ENCODE results near the gene RIMKLA. TPM values are rescaled to one million over a fixed set of nuclear protein-coding genes. Genes with fewer than 3 reads are reported as not detected.
A peak's percentile ranks its signal among the peaks of the same experiment; 100 is the strongest.

RIMKLA gene
- total RNA-seq, 4 donors from 2014 or later, result 0.27 to 1.7 (median 1.0) TPM

DNA sequence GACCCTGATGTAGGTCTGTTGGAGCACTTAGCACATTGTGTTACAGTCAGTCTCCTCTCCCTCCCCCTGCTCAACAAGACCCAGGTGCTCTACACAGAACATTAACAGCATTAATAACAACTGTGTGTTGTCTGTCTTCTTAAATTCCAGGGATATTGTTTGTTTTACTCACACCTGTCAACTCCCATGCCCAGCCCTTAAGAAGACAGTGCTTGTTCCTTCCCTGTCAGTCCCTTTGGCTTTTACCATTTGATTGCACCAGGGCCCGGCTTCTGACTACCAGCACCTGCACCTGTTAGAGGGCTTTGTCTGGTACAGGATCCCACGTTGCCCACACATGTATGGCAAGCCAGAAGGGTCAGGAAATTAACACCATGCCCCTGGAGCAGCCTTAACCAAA is 11.7 kb downstream of the RIMKLA start:
- H3K36me3 ChIP-seq, result no peaks in the 10 kb centered on the region
- TF ChIP-seq CTCF (IDR thresholded peaks at IDR 0.05), result no peak
- TF ChIP-seq POLR2A (IDR thresholded peaks at IDR 0.05), result no peak
- H3K27ac ChIP-seq, result no peak overlapping the region
- no peaks in the 10 kb centered on the region for H3K27me3 ChIP-seq
- no peaks in the 10 kb centered on the region for H3K9me3 ChIP-seq
- DNase-seq, result no peak
- no peaks in the 10 kb centered on the region for H3K4me1 ChIP-seq
- H3K4me3 ChIP-seq, result no peak overlapping the region

DNA sequence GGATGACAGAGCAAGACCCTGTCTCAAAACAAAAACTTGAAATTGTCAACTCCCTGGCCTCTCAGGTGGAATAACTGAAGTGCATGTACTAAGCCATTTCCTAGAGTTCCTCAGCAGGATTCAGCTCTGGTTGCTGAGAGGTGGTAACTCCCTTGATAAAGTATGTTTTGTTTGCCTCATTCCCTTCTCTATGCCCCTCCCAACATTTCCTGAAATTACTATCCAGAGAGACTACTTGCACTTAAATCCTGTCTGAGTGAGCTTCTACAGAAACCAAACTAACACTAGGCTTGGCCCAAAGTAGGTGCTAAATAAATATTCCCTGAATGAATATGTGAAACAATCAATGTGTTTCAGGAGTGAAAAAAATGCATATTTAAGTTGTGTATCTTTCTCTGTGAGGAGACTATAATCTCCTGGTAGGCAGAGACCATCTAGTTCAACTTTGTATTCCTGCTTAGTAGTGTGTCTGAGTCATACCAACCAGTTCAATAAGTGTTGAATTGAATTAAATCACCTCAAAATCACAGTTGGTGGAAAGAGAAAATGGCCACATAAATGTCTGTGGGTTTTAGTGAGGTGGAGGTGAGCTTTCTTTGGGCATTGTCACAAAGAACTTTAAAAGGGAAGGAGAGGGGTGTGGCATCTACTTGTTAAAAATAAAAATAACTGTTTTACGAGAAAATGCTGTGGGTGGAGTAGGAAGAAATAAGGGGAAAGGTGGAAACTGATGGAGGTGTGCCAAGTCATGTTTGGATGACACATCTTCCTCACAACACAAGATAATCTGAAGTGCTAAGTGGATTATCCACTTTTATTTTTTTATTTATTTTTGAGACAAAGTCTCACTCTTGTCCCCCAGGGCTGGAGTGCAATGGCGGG is 12.6 kb downstream of the RIMKLA start:
- Histone ChIP-seq H3K9me3 (no peaks in the 10 kb centered on the region), H3K27ac (no peak overlapping the region), H3K36me3 (no peaks in the 10 kb centered on the region), H3K27me3 (no peaks in the 10 kb centered on the region), H3K4me1 (no peaks in the 10 kb centered on the region), H3K4me3 (no peak overlapping the region)
- DNase-seq, result no peak
- TF ChIP-seq CTCF (IDR thresholded peaks at IDR 0.05) (no peak), POLR2A (IDR thresholded peaks at IDR 0.05) (no peak)

GRCh38 chr1:42399315-42400100 is 18.9 kb downstream of the RIMKLA start:
- H3K4me3 ChIP-seq, result no peak overlapping the region
- no peaks in the 10 kb centered on the region for H3K9me3 ChIP-seq
- H3K27ac ChIP-seq, result no peak overlapping the region
- no peaks in the 10 kb centered on the region for H3K4me1 ChIP-seq
- no peak for TF ChIP-seq CTCF (IDR thresholded peaks at IDR 0.05)
- TF ChIP-seq POLR2A (IDR thresholded peaks at IDR 0.05), result no peak
- H3K36me3 ChIP-seq, result no peaks in the 10 kb centered on the region
- DNase-seq, result no peak
- no peaks in the 10 kb centered on the region for H3K27me3 ChIP-seq

DNA sequence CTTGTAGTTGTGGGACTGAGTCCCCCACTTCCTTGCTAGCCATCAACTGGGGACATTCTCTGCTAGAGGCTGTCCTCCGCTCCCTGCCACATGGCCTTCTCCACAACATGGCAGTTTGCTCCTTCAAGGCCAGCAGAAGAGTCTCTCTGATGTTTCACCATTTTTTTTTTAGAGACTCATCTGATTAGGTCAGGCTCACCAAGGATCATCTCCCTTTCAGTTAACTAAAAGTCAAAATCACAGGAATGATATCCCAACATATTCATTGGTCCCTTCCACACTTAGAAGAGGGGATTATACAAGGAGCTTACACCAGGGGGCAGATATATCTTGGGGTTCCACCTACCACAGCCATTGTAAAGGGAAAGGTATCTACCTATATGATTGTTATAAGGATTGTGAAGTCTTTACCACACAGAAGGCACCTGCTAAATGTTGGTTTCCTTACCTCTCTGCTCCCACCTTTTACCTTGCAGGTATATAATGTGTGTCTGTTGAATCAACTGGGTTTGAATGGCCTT is 23.3 kb downstream of the RIMKLA start:
- no peak for DNase-seq
- no peaks in the 10 kb centered on the region for H3K27me3 ChIP-seq
- TF ChIP-seq CTCF (IDR thresholded peaks at IDR 0.05) (peak in 2 of 6 experiments; percentile 7 to 28), POLR2A (IDR thresholded peaks at IDR 0.05) (no peak)

DNA sequence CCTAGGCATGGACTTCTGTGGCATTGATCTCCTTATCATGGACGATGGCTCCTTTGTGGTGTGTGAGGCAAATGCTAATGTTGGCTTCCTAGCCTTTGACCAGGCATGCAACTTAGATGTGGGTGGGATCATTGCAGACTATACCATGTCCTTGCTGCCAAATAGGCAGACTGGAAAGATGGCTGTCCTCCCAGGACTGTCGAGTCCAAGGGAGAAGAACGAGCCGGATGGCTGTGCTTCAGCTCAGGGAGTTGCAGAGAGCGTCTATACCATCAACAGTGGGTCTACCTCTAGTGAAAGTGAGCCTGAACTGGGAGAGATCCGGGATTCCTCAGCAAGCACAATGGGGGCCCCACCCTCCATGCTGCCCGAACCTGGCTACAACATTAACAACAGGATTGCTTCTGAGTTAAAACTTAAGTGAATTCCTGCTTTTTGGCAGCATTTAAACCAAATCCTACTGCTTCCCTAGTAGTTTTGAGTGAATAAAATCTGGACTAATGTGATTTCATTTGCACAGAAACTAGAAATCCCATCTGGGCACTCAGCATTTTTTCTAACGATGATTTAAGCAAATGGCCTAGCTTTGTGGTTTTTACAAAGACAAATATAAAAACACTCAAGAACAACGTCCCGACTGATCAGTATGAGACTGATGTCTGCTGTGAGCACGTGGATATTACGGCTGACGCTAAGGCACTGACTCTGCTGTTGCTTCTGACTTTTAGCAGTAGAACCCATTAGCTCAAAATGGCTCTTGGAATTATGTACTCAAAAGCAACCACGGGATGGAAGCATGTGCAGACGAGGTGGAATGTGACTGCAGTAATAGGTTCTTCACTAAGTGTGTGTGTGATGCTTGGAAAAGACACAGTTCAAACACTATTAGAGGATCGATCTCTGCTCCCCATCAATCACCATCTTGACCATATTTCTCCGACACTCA is 34.2 kb downstream of the RIMKLA start:
- TF ChIP-seq CTCF (IDR thresholded peaks at IDR 0.05) (no peak), POLR2A (IDR thresholded peaks at IDR 0.05) (no peak)
- no peaks in the 10 kb centered on the region for H3K9me3 ChIP-seq
- H3K4me3 ChIP-seq, result no peak overlapping the region
- H3K4me1 ChIP-seq, result no peaks in the 10 kb centered on the region
- no peak overlapping the region for H3K27ac ChIP-seq
- H3K27me3 ChIP-seq, result no peaks in the 10 kb centered on the region
- DNase-seq, result no peak
- no peaks in the 10 kb centered on the region for H3K36me3 ChIP-seq

More for the DNA sequence above, 23.3 kb downstream of the RIMKLA start:
- Histone ChIP-seq H3K36me3 (no peaks in the 10 kb centered on the region), H3K4me1 (no peaks in the 10 kb centered on the region), H3K9me3 (no peaks in the 10 kb centered on the region), H3K4me3 (no peak overlapping the region), H3K27ac (no peak overlapping the region)

Measured in Peyer's patch (tissue), 4 donors.